Tibial nerve (tissue), 4 donors: ENCODE measurements around the gene ITGAV.

Source experiments
- CTCF ChIP-seq, 5 experiments: fragments of 200-600 bp in 3 of 5; fragments of 450-650 bp in 2 of 5; sonication (generic) in 3 of 5; IDR thresholded peaks; one replicate each; pipeline ENCODE4 v1.5.1; 2016 to 2019; ENCODE audit warnings: antibody characterized with exemption in 5 of 5, mild to moderate bottlenecking in 3 of 5, moderate library complexity in 2 of 5
- EP300 ChIP-seq, 2 donors: sonication (generic); formaldehyde crosslinking; IDR thresholded peaks; one replicate each; pipeline ENCODE4 v1.6.1; 2017; ENCODE audit warnings: antibody characterized with exemption in 2 of 2, mild to moderate bottlenecking in 1 of 2
- POLR2A ChIP-seq, 2 donors: fragments of 450-650 bp; IDR thresholded peaks; one replicate each; pipeline ENCODE4 v1.6.1; 2017; ENCODE audit warnings: antibody characterized with exemption in 2 of 2, mild to moderate bottlenecking in 2 of 2, moderate library complexity in 2 of 2

- TF ChIP-seq CTCF (IDR thresholded peaks at IDR 0.05) (no peak), EP300 (IDR thresholded peaks at IDR 0.05) (no peak), POLR2A (IDR thresholded peaks at IDR 0.05) (no peak)
Measured at GRCh38 chr2:186572705-186573104, 17.2 kb upstream of the ITGAV start.
